GM19328 (cell line): ENCODE results near the gene MAML2.

Experiments
- ATAC-seq: cut with Tn5 transposase; IDR thresholded peaks from one replicate; pipeline ENCODE4 v1.9.1; 2021; ENCODE audit warnings: mild to moderate bottlenecking, moderate library complexity; ENCODE audit not compliant: unreplicated experiment

Gene MAML2

DNA sequence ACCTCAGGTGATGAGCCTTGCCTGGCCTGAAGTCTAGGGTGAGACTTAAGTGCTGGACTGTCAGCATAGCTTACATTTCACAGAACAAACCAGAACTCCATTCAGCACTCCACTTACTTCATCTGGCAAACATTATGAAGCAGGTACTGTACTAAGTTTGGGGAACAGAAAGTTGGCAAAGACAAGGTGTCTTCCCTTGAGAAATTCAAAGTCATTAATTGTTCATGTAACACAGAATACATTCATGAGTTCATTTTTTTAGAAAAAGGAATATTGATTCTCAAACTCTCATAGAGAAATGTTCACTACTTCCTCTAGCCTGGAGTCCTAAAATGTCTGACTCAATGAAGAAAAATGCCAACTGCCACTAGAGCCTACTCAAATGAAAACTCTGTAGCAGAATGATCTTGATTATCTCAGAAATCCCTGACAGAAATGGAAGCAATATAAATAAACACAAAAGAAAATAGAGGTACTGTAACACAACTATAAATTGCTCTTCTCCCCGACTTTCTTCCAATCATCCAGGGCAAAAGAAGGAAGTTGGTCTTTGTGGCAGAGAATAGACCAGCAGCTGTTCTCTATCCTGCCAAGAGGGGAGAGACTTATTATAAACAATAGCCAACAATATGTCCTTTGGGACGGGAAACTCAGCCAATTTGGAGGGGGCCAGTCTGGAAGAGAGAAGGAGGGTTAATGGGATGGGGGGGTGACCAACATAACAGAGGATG lies 289.9 kb downstream of the MAML2 start:
- no peak for ATAC-seq

DNA sequence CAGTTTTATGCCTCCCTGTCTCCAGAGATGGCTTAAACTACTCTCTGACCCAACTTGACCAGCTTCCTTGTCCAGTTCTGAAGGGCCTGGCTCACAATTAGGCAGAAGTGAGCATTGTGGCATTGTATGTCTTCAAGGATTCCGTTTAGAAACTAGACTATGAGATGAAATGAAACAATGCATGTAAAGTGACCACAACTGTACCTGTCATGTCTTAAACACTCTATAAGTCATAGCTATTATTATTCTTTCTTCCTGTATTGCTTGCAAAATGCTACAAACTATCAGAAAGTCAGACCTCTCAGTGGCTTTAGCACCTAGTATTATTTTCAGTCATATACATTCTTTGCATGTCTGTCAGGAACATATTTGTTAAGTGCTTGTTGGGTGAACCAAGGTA lies 291.2 kb downstream of the MAML2 start:
- ATAC-seq, result peak; percentile 84

DNA sequence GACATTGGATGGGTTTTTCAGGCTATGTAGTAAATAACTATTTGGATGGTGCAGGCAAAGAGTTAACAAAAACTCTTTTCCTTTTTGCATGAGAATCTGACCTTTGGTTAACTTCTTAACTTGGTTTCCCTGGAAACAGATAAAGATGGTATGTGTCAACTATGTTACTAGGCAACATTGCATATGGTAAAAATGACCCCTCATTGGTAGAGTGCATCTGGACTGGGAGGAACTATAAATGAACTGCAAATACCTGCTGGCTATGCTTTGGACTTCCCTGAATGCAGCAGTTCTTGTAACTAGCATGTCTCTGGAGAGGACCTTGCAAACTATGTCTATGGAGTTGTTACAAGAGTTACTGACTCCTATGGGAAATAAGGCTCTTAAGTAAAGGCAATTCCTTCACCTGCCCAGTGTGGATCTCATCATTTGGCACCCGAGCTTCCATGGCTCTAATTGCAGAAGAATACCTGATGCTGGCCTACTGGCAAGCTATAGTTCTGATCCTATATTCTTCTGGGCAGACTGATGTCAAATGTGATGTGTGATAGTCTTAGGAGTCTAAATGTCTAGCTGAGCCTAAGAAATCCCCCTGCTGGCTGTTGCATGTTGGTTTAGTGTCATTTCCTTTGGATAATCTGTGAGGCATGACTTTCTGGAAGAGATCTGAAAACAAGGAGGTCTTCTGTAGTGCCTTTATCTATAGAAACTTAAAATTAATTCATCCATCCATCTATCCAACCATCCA lies 292.4 kb downstream of the MAML2 start:
- no peak for ATAC-seq

DNA sequence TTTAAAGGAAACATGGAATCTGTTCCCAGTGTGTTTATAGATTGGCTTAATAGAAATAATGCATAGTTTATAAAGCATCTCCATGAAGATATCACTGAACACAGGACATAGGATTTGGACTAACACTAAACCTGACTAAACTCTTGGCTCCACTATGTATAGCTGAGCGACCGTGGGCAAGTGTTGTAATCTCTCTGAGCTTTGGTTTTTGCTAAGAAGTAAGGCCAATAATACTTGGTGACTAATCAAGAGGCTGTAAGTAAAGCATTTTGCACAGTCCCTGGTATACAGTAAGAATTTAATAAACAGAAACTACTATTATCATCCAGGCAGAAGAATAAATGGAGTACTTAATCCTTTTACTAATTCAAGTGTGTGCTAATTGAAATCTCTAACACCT lies 293.6 kb downstream of the MAML2 start:
- no peak for ATAC-seq

DNA sequence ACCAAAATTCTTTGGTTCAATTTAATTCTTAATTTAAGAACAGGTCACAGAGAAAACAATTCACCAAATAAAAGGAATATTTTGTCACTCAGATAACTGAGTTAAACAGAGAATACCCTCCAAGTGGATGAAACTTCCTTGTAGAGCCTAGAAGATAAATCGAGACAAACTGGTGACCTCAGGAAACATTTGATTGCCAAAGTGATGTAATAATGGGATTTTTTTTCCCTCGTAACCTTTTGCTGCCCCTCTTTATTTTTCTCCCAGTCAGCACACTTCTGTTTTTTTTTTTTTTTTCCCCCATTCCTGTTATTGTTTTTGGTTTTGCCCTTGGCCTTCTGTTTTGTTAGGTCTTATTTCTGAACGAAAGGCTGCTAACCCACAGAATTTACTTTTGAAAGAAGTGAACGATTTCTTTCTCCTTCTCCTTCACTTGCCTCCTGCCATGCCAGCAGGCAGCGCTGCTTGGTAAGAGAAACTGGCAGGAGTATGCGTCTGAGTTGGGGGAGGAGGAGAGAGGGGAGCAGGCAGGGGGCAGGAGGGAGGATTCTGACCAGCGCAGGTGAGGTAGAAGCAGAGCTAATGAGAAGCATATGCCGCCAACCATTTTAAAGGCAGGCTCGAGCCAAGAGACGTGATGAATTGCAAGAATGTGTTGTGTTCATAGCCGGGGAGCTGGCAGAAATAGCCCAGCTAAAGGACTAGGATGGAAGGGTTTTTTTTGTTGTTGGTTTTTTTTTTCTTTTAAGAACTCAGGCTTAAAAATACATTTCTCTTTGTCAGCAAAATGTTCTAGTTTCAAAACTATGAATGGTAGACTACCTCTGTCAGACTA lies 297.2 kb downstream of the MAML2 start:
- no peak for ATAC-seq

GRCh38 chr11:96044747-96045146 lies 298.2 kb downstream of the MAML2 start:
- ATAC-seq, result no peak

DNA sequence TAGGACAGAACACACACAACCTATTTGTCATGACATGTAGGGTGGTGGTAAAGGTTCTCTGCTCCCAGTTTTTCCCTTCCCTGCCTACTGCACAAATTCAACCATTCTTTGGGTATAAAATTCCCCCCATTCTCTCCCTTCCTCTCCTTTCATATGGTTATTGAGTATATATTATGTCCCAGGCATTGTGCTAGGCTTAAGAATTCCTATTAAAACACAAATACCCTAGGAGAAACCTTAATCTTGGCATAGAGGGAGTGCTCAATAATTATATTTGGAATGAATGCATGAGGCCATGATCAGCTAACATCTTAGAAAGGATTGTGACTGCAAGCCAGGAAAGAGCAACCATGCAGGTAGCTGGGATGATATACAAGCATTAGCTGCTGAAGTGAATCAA lies 298.7 kb downstream of the MAML2 start:
- ATAC-seq, result no peak

GRCh38 chr11:96043291-96043690 lies 299.7 kb downstream of the MAML2 start:
- no peak for ATAC-seq

- ATAC-seq, result no peak
Observed at GRCh38 chr11:96038046-96038445, 304.9 kb downstream of the MAML2 start.

GRCh38 chr11:96037405-96037949 lies 305.5 kb downstream of the MAML2 start:
- no peak for ATAC-seq

DNA sequence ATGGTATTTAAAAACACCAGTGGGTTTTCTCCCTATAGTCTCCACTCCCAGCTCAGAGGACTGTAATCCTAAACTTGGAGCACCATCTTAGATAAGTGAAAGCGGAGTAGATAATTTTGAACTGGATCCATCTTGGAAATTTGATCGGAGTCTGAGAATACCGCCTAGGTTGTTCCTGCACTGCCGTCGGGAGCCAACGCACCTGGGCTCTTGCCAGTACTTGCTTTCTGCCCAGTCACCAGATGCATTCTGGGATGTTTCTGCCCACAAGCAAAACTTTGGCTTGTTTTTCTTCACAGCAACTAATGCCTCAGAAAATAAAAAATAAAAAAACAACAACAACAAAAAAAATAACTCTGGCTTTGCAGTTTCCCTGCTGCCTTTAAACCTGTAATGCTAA lies 306.1 kb downstream of the MAML2 start:
- no peak for ATAC-seq

DNA sequence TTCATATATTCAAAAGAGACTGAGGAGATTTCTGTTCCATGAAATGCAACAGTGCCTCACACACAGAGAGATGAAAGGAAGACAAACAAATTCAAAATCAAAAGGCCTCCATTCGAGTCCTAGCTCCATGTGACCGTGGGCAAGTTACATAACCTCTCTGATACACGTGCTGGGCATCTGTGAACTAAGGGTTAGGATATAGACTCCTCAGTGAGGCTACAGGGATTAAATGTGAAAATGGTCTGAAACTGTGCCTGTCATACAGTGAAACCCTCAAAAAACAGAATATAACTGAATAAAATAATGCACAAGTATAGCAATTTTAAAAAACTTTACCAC lies 307.3 kb downstream of the MAML2 start:
- no peak for ATAC-seq

GRCh38 chr11:96035031-96035739 lies 307.8 kb downstream of the MAML2 start:
- no peak for ATAC-seq

DNA sequence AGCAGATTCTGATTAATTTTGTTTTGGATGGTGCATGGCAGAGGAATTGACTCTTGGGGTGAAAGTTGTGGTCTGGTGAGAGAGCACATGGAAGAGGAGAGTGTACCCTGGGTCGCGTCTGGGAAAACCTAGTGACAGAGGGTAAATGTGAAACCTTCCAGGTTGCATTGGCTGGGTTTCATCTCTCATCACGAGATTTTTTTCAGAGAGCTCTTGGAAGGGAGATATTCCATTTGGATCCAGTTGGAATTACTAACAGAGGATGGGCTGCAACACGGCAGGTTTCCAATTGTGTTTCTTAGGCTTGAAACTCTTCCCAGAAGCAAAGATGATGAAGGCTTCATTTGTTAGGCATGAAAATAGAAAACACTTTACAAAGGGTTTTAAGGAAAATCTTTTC lies 309.4 kb downstream of the MAML2 start:
- ATAC-seq, result no peak

- ATAC-seq, result no peak
Observed at GRCh38 chr11:96033095-96033494, 309.9 kb downstream of the MAML2 start.

- ATAC-seq, result no peak
Observed at GRCh38 chr11:96028746-96029145, 314.2 kb downstream of the MAML2 start.

DNA sequence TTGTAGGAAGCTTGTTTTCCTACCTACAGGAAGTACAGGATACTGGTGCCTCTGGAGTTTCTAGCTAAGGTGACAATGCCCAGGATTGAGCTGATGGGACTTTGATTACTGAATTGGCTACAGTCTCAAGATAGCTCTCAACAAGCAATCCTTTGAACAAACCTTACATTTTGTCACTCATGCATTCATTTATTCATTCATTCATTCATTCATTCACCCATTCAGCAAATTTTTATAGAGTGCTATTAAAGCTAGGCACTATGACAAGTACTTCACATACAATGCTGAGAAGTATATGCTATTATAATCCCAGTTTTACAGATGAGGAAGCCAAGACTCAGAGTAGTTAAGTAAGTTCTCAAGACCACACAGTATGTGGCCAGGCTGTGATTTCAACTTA lies 316.0 kb downstream of the MAML2 start:
- no peak for ATAC-seq

GRCh38 chr11:96026310-96026709 lies 316.7 kb downstream of the MAML2 start:
- no peak for ATAC-seq

DNA sequence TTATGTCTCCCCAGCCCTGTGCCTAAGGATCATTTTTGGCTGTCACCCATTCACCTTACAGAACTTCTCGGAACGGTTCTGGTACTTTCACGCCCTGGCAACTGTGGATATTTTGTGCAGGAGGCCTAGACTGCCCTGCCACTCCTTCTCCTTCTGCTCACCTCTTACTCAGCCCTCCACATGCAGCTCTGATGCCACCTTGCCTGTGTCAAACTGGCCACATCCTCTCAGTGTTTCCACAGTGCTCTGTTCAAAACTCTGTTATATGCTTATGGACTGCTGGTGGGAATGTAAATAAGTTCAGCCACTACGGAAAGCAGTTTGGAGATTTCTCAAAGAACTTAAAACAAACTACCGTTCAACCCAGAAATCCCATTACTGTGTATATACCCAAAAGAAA lies 318.3 kb downstream of the MAML2 start:
- no peak for ATAC-seq

DNA sequence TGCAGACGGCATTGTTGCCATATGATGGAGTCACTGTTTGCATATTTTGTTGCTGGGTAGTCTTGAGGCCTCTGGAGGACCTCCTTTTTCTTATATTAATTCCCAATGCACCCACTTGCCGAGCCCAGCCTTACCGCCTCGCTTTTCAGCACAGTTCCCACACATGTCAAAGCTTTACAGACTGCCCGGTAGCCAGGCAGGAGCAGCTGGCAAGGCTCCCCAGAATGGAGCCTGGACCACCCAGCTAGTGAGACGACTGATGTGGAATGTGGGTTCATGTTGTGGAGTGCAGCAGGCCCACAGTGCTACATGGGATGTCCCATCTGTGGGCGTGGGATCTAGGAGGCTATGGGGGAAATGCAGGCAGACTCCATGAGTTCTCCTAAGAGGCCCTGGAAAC lies 319.7 kb downstream of the MAML2 start:
- ATAC-seq, result no peak
